Right renal cortex interstitium (tissue), 3 donors: ENCODE results near the gene PAFAH1B1. TPM values are rescaled to one million over a fixed set of nuclear protein-coding genes. Genes with fewer than 3 reads are reported as not detected.
"Not testable (repeated sequence)": the region's sequence is repeated elsewhere in the genome, so short reads cannot be mapped to it uniquely, and the experiment has no call there.

Experiments
- DNase-seq, 3 donors: peaks; one replicate each; pipeline ENCODE4 v3.0.0-alpha.2; 2013; ENCODE audit warnings: low read depth in 3 of 3, low spot score in 2 of 3
- polyA plus RNA-seq, 3 donors: library from polyadenylated mRNA; unstranded; fragments of 120-200 nt; gene quantifications; one replicate each; pipeline ENCODE4 v1.2.1, GENCODE V29; 2013; ENCODE audit not compliant: insufficient read length in 3 of 3

PAFAH1B1 gene
- polyA plus RNA-seq, 3 donors = 129 to 130 (median 130) TPM

DNA sequence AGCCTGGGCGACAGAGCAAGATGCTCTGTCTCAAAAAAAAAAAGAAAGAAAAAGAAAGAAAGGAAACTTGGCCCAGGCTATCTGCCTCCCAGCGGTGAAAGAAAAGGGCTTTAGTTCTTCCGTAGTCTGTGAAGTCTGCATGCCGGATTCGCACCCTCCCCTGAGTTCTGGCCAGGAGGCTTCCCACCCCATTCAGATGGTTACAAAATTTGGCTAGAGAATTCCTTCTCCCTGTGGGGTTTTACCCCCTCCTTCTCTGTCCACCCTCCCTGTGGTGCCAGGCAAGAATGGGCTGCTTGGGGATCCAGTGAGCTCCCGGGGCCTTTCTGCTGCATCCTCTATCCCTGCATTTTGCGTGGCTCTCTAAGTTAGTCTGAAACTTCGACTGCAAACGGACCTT lies 37.8 kb downstream of the PAFAH1B1 start:
- DNase-seq = no peak

DNA sequence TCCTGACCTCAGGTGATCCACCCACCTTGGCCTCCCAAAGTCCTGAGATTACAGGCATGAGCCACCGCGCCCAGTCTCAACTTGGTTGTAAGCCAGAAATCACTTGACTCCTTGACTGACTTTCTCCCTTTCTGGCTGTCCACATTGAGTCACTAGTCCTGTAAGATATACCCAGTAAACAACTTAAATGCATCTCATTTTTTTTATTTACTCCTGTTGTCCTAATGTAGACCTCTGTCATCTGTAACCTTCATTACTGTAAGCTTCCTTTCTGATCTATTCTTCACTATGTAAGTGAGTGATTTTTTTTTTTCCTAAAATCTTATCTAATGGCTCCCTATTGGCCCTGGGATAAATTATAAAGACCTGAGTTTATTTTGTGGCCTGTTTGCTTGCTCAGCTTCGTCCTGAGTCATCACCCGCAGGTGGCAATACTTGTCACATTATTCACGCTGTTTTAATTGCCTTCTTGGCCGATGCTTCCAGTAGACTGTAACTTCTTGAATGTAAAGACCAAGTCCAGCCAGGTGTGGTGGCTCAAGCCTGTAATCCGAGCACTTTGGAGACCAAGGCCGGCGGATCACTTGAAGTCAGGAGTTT lies 41.0 kb downstream of the PAFAH1B1 start:
- DNase-seq = no peak

DNA sequence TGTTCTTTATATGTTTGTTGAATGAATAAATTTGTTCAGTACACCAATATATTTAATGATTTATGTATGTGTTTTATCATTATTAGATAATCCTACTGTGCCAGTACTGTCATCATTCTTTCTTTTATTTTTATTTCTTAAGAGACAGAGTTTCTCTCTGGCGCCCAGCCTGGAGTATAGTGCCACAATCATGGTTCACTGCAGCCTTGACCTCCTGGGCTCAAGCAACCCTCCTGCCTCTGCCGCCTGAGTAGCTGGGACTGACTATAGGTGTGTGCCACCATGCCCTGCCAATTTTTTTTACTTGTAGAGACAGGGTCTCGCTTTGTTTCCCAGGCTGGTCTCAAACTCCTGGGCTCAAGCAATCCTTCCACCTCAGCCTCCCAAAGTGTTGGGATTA lies 41.8 kb downstream of the PAFAH1B1 start:
- no peak for DNase-seq

DNA sequence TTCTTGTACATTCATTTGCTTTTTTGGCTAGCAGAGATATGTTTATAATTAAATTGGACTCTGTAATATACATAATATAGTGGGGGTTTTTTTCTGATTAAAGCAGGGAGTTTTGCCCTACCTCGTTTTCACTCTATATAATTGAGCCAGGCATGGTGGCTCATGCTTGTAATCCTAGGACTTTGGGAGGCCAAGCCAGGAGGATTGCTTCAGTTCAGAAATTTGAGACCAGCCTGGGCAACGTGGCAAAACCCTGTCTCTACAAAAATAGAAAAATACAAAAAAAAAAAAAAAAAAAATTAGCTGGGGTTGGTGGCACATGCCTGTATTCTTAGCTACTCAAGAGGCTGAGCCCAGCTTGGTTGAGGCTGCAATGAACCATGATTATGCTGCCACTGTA lies 42.2 kb downstream of the PAFAH1B1 start:
- no peak for DNase-seq

DNA sequence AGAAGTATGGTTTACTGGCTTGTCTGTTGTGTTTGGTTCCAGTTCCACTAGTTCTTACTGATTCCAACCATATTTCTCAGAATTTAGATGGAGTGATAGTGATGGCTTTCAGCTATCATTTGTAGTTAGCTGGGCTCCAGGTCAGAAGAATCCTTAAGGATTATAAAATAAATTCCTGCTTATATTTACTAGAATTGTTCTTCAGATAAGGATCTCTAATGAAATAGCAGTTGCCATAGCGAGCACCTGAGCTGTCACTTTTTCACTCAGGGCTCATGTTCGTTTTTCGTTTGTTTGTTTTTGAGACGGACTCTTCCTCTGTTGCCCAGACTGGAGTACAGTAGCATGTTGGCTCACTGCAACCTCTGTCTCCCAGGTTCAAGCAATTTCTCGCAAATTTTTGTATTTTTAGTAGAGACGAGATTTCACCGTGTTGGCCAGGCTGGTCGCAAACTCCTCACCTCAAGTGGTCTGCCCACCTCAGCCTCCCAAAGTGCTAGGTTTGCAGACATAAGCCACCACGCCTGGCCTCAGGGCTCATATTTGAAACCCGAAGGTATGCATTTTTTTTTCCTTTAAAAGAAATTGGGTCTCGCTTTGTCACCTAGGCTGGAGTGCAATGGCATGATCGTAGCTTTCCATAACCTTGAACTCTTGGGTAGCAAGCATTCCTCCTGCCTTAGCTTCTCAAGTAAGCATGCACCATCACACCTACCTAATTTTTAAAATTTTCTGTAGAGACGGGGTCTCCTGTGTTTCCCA lies 42.9 kb downstream of the PAFAH1B1 start:
- DNase-seq = no peak

DNA sequence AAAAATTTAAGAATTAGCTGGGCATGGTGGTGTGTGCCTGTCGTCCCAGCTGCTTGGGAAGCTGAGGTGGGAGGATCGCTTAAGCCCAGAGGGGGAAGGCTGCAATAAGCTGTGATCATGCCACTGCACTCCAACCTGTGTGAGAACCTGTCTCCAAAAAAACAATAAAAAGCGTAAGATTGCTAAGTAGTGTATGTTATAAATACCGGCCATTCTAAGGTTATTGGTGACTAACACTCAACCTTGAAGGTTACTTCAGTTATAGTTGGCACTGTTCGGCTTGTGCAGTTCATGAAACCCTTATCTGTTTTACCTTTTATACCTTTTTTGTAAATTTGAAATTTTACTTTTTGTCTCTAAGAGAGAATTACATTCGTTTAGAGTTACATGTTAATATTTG lies 44.0 kb downstream of the PAFAH1B1 start:
- DNase-seq = no peak

DNA sequence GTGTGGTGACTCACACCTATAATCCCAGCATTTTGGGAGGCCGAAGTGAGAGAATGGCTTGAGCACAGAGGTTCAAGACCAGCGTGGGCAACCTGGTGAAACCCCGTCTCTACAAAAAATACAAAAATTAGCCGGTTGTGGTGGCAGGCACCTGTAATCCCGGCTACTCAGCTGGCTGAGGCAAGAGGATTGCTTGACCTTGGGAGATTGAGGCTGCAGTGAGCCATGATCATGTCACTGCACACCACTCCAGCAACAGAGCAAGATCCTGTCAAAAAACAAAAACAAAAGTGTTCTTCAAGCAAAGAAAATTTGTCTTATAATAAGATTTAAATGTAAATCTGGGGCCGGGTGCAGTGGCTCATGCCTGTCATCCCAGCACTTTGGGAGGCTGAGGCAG lies 51.5 kb downstream of the PAFAH1B1 start:
- DNase-seq = no peak

DNA sequence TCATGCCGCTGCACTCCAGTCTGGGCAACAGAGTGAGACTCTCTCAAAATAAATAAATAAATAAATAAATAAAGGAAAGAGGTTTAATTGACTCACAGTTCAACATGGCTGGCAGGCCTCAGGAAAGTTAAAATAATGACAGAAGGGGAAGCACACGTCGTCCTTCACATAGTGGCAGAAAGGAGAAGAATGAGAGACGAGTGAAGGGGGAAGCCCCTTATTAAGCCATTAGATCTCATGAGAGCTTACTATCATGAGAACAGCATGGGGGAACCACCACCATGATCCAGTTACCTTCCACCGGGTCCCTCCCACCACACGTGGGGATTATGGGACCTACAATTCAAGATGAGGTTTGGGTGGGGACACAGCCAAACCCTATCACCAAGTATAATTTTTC lies 54.5 kb downstream of the PAFAH1B1 start:
- no peak for DNase-seq

DNA sequence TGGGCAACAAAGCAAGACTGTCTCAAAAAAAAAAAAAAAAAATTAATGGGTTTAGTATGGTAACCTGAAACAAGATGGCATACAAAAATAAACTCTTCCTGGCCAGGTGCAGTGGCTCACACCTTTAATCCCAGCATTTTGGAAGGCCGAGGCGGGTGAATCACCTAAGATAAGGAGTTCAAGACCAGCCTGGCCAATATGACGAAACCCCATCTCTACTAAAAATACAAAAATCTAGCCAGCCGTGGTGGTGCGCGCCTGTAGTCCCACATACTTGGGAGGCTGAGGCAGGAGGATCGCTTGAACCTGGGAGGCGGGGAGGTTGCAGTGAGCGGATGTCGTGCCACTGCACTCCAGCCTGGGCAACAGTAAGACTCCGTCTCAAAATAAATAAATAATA lies 55.7 kb downstream of the PAFAH1B1 start:
- no peak for DNase-seq

DNA sequence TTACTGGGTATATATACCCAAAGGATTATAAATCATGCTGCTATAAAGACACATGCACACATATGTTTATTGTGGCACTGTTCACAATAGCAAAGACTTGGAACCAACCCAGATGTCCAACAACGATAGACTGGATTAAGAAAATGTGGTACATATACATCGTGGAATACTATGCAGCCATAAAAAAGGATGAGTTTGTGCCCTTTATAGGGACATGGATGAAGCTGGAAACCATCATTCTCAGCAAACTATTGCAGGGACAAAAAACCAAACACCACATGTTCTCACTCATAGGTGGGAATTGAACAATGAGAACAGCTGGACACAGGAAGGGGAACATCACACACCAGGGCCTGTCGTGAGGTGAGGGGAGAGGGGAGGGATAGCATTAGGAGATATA lies 59.5 kb downstream of the PAFAH1B1 start:
- not testable (repeated sequence) for DNase-seq

DNA sequence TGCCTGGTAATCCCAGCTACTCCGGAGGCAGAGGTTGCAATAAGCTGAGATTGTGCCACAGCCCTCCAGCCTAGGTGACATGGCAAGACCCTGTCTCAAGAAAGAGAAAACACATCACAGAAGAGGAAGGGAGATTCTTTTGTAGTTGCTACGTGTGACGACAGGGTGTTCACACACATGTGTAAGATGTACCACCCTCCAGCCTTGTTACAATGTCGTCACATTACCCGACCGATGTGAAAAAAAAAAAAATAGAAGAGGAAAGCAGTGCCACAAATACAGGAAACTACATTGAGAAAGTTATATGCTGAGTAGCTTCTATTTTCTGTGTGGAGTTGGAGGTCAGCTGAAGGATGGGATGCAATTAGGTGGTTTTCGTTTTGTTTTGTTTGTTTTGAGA lies 62.1 kb downstream of the PAFAH1B1 start:
- no peak for DNase-seq

DNA sequence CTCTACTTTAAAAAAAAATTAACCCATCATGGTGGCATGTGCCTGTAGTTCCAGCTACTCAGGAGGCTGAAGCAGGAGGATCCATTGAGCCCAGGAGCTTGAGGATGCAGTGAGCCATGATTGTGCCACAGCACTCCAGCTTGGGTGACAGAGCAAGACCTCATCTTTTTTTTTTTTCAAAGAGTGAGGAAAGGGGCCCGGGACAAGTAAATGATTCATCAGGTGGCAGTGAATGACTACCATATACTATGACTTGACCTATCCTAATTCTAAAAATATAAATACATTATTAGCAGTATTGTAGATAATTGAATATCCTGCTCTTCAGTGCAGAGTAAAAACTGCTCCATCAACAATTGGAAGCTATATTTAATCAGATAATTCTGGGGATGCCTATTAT lies 62.8 kb downstream of the PAFAH1B1 start:
- no peak for DNase-seq

DNA sequence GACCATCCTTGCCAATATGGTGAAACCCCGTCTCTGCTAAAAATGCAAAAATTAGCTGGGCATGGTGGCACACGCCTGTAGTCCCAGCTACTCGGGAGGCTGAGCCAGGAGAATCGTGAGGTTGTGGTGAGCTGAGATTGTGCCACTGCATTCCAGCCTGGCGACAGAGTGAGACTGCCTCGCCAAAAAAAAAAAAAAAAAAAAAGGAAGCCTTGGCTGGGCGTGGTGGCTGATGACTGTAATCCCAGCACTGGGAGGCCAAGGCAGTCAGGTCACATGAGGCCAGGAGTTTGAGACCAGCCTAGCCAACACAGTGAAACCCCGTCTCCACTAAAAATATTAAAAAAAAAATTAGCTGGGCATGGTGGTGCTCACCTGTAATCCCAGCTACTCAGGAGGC lies 65.9 kb downstream of the PAFAH1B1 start:
- not testable (repeated sequence) for DNase-seq

DNA sequence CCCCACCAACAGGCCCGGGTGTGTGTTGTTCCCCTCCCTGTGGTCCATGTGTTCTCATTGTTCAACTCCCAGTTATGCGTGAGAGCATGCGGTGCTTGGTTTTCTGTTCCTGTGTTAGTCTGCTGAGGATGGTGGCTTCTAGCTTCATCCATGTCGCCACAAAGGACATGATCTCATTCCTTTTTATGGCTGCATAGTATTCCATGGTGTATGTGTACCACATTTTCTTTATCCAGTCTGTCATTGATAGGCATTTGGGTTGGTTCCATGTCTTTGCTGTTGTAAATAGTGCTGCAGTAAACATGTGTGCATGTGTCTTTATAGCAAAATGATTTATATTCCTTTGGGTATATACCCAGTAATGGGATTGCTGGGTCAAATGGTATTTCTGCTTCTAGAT lies 67.0 kb downstream of the PAFAH1B1 start:
- not testable (repeated sequence) for DNase-seq

DNA sequence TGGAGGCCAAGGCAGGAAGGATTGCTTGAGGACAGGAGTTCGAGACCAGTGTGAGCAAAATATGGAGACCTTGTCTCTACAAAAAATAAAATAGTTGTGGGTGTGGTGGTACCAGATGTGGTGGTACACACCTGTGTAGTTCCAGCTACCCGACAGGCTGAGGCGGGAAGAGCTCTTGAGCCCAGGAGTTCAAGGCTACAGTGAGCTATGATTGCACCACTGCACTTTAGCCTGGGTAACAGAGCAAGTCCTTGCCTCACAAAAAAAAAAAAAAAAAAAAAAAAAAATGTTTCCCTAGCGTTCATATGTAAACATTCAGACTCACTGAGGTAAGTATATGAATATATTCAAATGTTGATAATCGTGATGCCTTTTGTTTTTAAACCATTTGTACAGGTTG lies 78.6 kb downstream of the PAFAH1B1 start:
- no peak for DNase-seq

DNA sequence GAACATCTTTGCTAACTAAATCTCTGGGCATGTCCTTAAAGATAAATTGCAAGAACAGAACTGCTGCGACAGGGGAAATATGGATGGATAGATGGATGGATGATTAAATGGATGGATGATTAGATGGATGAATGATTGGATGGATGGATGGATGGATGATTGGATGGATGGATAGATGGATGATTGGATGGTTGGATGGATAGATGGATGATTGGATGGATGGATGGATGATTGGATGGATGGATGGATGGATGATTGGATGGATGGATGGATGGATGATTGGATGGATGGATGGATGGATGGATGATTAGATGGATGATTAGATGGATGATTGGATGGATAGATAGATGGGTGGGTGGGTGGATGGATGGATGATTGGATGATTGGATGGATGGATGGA lies 85.8 kb downstream of the PAFAH1B1 start:
- DNase-seq = not testable (repeated sequence)

DNA sequence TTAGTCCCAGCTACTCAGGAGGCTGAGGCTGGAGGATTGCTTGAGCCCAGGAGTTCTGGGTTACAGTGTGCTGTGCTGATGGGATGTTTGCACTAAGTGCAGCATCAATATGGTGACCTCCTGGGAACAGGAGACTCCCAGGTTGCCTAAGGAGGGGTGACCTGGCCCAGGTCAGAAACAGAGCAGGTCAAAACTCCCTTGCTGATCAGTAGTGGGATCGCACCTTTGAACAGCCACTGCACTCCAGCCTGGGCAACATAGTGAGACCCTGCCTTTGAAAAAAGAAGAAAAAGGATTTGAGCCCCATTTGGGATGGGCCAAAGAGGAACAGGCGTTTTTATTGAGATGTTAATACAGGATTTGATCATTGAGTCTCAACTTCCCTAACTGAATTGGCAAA lies 87.5 kb downstream of the PAFAH1B1 start:
- no peak for DNase-seq

DNA sequence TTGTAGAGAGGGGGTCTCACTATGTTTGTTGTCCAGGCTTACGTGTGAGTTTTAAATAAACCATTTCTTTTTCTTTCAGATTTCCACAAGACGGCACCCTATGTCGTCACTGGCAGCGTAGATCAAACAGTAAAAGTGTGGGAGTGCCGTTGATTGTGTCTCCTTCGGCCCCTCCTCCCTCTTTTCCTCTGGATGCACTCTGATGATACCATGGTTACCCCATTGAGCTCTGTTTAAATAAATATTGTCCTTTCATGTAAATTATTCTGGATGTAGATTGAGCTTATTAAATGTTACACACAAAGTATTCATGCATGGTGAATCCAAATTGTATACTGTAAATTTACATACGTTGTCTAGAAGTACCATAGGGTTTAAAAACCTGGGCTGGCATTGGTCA lies 88.2 kb downstream of the PAFAH1B1 start:
- DNase-seq = no peak

DNA sequence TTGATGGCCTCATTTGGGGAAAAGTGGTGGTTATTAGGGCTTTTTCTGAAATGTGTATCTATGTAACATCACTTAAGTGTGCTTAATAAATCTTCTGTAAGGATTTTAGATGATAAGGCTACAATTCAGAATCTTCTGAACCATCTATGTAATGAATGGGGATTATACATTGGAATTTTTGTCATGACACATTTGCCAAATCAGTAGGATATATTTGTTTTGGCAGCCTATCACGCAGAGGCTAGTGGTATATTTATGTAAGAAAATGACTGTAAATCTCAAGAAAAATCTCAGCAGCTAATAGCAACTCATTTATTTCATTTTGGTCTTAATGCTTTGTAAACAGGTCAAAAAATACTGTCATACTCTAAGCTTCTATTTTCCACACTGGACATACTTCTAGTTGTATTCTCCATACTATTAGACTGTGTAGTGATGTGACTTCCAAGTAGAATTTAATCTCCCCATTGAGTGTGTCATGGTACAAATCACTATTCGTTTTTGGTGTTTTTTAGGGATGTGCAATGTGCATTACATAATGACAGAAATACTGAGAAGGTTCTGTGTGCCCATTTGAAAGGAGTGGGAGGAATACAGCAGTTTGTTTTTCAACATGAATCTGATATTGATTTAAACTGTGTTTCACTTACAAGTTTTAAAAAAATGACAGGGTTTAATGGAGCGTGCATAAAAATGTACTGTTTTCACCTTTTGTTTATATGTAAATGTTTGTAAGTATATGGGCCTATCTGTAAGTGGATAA lies 88.9 kb downstream of the PAFAH1B1 start:
- DNase-seq = no peak

DNA sequence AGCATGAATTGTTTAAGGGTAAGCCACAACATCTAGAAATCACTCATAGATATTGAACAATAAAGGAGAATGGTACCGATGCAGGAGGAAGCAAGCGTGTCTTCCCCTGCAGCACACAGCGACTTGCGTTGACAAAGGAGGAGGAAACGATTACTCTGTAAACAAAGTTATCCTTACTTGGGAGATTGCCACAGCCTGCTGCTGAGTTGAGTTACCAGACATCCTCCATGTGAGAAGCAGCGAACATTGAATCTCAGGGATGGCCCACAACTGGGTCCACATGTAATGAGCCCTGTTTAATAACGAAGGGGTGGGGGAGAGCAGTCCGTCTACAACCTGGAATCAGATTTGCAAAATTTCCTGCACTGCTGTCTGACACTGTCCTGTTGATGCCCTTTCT lies 90.5 kb downstream of the PAFAH1B1 start:
- DNase-seq = no peak

DNA sequence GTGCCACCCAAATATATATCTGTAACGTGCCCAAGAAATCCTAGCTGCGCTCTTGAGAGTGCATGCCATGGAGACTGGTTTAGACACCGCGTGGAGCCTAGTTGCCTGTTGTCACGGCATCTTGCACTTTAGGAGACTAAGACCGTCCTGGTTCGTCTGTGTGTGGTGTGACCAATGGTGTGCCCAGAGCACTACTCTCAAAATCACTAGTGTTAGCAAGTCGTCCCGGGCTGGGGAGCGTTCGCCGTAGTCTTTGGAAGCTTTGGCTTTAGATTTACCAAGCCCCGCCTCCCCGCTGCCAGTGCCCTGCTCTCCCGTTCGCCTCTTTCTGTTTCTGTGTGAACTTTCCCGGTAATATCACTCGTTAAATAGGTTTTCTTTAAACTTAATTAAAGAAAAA lies 91.1 kb downstream of the PAFAH1B1 start:
- no peak for DNase-seq

DNA sequence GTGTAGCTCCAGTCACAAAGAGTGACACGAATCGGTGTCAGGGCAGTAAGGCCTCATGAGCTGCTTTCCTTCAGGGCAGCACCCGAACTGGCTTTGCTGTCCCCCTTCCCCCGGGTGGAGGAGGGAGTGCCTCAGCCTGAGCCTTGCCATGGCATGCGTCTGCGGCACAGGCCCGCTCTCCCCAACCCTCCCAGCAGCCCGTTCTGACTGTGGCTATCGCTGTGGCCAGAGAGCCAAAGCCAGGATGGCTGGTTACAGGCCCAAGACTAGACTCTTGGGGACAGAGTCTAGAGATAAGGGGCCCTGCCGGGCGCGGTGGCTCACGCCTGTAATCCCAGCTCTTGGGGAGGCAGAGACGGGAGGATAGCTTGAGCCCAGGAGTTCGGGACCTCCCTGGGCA lies 92.2 kb downstream of the PAFAH1B1 start:
- DNase-seq = no peak
